NCI-H1105 treated with DMSO at 0.1 percent for 48 hours (cell line): ENCODE measurements around the gene PREX1.

Experiments
- DNase-seq: peaks from one replicate; lab custom pipeline; 2025; lab: John Stamatoyannopoulos, UW

Gene PREX1

DNA sequence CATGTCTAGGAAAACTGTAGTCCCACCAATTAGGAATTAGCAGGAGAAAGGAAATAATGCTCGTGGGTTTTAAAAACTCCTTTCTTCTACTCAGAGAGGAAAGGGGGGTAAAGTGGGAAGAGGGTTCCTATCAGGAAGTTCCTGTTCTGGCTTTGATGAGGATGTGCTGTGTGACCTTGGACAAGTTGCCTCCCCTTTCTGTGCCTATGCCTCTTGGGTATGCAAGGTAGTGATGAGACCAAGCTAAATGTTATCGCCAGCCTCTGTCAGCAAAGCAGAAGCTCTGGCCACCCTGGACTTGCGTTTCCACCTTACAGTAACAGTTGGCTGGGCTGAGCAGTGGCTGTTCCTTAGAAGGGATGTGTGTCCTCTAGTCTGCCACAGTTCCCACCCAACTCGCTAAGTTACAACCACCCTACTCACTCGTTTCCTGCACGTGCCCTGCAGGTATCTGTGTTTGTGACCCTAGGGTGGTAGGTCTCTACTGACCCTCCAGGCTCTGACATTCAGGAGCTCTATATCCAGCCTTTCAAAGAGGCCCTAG is 110.0 kb downstream of the PREX1 start:
- DNase-seq = no peak

DNA sequence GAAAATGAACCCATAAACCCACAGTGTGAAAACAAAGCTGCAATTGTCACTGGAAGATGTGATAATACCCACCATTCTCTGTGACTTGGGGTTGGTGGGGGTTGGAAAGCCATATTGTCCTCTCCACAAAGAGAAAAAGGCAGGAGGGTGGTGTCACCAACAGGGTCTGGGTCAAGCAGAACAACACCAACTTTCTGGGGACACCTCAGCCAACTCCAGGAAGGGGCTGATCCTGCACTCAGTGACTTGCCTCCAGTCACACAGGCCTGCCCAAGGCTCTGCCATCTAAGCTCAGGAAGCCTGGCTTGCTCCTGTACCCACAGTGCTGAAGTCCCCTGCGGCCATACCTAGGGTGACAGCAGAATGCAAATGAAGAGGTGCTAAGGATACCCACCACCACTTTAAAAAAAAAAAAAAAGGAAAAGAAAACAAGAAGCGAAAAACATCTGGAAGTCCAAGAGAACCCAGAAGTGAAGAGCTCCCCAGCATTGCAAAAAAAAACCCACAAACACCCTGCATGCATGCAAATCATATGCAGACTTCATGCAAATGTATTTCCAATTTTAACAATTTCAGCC is 110.6 kb downstream of the PREX1 start:
- no peak for DNase-seq

DNA sequence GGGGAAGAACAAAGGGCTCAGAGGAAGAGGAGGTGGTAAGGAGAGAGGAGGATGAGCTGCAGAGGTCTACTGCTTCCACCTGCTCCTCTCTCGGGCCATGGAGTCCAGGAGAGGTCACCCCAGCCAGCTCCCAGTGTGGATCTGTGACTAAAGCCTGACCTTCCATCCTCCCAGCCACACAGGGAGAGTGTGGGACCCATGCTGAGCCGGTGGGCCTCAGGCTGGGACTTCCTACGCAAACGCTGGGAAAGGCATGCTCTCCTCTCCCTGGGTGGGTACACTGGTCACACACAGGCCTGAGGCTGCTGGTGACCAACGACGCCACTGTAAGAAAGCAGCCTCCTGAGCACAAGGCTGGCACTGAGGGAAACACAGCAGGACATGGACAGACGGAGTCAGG is 111.3 kb downstream of the PREX1 start:
- no peak for DNase-seq

DNA sequence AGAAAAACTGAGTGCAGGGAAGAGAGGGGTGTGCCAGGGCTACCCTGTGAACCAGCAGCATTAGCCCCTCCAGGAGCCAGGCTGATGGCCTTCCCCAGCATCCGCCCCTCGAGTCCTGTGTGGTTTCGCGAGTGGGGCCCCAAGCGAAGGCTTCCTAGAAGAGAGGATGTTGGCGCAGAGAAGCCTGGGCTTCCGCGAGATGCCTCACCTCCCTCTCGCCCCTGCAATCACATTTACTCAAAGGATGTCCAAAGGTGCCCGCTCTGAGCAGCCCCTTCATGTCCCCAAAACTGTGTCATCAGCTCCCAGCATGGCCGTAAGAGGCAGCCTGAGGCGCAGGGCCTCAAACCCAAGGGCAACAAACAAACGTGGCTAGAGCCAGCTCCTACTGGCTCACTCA is 111.7 kb downstream of the PREX1 start:
- DNase-seq = no peak

DNA sequence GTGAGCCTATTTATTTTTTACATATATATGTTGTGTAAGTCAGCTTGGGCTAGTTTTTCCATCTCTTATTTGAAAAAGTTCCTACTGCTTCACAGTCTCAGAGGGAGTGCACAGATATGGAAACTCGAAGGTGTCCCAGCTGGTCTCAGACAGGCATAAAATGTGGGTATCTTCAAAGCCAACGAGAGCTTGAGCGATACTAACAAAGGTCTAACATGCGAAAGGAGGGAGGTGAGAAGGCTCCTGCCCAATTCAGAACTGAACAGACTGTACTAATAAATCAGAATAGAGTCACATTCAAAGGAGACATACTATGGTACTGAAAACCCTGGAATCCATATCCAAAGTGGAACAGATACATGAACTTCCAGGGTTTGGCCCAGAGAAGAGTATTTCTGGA is 113.0 kb downstream of the PREX1 start:
- DNase-seq = no peak

DNA sequence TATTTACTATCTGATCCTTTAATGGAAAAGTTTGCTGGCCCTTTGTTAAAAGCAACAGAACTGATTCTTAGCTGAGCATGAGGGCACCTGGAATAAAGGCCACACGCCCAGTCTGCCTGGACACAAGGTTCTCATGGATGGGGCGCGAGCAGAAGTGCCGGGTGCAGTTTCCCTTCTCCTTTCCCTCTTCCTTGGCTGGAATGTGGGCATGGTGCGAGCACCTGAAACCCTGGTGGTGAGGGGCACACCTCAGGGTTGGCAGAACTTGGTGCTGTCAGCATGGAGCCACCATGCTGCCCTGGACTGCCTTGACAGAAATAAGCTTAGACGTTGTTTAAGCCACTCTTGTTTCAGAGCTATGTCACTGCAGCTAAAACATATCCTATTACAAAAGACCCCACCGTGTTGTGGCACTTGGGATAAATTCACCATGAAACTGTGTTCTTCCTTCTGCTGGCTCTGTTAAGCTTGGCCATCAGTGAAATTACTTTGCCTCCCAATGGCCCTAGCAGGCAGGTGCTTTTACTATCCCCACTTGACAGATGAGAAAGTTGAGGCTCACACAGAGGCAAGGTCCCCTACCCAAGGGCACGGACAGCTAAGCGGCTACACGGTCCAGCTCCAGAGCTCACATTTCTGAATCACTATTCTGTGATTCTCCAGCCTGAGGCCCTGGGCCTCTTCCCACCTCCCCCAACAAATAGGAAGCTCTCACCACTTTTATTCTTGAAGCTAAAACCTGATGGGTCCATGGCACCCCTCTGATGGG is 115.9 kb downstream of the PREX1 start:
- no peak for DNase-seq

DNA sequence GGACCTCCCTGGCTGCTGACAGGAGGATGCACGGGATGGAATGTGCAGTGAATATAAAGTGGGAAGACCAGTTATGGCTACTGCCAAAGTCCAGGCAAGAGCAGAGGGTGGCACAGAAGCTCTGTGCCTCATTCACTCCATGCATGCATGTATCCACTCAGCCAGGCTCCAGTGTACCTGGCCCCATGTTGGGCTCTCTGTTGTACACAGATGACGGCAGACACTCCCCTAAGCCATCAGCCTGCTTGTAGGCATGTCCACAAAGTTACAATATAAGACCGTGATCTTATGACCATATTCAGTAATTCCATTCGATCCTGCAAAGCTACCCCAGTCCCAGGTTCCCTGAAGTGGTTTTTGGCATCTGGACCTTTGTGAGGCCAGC is 116.8 kb downstream of the PREX1 start:
- DNase-seq = no peak

DNA sequence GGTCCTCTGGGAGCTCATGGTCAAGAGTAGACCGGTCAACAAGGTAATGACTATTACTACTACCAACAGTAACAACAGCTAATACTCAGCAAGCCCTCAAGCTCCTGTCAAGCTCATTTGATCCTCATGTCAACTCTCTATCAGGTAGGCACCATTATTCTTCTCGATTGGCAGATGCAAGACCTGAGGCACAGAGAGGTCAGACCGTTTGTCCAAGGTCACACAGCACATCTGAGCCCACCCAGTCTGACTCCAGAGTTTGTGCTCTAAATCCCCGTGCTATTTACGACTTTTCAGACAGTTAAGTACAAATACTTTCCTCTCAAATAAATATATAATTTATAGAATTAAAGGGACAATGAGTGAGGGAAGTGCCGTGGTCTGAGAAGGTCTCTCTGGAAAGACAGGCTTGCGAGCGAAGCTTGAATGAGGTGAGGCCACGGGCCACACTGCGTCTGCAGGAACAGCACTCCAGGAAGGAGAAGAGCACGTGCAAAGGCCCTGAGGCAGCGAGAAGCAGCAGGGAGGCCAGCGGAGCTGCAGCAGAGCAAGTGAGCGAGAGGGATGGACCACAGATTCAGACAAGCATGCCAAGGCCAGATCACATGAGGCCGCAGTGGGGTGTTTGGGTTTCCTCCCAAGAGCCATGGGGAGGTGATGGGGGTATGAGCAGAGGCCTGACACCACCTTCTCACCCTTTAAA is 117.3 kb downstream of the PREX1 start:
- DNase-seq = no peak

DNA sequence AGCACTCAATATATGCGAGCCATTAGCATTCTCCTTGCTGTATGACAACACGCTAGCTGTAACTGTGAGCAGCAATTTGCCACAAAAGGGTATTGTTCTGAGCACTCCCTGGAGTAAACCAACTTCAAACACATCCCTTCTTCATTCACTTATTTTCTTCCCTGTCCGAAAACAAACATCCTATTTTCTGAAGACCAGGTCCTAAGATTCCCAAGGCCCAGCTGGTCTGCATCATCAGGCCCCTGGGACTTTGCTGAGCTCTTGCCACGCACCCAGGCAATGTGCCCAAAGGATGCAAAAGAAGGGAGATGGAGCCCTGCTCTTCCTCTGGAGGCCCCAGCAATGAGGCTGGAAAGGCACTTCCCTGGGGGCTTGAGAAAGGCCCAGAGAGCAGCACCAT is 118.1 kb downstream of the PREX1 start:
- DNase-seq = no peak

DNA sequence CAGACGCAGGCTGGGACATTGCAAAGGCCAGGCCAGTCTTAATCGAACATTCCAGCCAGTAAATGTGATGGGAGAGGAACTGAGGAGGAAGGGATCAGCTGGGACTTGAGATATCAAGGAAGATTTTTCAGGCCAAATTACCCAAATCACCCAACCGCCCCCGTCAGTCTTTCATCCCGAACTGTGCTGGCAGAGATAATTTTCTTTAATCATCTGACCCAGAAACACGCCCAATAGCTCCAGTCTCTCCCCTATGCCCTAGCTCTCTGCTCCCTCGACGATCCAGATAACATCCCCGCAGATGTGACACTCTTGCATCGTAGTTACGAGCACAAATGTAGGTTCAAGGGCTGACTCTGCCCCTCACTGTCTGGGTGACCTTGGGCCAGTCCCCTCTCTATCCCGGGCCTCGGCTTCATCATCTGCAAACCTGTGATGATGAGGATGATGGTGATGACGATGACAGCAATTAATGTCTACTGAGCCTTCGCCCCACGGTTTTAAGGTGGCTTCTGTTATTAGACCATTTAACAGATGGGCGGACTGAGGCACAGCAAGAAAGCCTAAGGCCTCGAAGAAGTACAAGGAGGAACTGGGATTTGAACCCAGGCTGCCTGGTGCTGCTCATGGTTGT is 118.6 kb downstream of the PREX1 start:
- no peak for DNase-seq

DNA sequence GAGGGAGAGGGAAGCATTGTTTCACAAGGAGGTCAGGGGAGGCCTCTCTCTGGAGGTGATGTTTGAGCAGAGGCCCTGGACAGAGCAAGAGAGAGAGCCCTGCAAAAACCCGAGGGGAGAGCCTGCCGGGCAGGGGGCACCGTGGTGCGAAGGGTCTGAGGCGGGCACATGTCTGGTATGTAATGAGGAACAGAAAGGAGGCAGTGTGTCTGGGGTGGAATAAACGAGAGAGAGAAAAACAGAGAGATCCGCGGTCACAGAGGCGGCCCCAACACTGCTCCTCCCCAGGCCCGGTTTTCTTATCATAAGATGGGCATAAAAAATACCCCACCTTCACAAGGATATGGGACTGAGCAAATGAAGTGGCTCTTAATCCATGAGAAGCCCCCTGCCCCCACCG is 119.2 kb downstream of the PREX1 start:
- no peak for DNase-seq

DNA sequence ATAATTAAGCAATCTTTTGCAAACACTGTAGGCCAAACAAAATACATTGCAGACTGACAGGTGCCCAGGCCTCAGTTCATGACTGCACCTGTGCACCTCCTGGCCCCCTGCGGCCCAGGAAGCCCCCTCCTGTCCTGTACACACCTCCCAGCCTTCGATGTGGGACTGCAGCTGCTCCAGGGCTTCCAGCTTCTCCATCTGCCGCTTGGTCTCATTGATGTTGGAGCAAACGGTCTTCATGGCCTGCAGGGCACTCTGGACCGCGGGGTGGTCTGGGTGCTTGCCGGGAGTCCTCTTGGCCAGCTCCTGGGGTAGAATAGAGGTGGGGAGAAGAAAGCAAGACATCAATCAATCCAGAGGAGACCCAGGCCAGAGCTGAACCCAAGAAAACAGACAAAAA is 119.7 kb downstream of the PREX1 start:
- no peak for DNase-seq

DNA sequence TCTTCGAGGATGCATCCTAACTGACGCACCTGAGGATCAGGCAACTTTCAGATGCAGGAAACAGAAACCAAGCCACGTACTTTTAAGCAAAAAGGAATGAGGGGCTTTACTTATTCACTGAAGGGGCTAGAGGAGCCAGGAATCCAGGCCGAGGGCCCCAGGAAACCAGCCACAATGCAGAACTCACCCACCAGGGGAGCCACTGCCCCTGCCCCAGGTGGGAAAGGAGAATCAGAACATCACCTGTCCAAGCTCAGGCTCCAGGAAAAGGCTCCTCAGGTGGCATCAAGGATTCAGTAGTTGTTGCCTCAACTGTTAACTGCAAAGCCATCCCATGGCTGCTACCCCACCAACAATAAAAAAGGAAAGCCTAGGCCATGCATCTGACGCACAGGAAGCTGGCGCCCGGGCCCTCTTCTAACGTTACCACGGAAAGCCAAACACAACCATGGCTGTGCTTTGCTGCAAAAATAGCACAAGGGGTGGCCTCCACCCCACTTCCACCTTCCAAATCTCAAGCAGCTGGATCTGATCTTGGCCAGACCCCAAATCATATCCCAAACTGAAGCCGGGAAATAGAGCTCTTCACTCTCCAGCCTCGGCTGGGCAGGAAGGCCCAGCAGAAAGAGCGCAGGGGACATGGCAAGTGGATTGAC is 121.0 kb downstream of the PREX1 start:
- DNase-seq = no peak

DNA sequence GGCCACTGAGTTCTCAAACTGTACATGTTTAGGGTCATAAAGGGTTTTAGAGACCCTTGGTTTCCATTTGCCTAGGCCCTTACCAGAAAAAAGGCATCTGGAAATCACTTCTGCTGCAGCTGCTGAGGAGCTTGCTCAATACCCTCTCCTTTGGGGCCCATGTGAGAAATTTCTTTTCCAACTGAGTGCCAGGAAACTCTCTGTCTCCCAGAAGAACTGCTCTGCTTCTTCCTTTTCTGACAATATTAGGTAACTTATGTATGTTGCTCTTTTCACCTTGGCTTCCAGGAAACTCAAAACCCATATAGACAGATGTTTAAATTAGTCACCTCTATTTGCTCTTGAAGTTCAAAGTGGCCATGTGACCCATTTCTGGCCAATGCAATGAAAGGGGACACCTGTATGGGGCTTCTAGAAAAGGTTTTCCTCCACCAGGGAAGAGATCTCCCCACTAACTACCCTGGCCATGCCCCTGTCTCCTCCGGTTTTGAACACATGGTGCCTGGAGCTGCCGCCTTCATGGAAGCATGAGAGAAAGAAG is 121.6 kb downstream of the PREX1 start:
- no peak for DNase-seq

DNA sequence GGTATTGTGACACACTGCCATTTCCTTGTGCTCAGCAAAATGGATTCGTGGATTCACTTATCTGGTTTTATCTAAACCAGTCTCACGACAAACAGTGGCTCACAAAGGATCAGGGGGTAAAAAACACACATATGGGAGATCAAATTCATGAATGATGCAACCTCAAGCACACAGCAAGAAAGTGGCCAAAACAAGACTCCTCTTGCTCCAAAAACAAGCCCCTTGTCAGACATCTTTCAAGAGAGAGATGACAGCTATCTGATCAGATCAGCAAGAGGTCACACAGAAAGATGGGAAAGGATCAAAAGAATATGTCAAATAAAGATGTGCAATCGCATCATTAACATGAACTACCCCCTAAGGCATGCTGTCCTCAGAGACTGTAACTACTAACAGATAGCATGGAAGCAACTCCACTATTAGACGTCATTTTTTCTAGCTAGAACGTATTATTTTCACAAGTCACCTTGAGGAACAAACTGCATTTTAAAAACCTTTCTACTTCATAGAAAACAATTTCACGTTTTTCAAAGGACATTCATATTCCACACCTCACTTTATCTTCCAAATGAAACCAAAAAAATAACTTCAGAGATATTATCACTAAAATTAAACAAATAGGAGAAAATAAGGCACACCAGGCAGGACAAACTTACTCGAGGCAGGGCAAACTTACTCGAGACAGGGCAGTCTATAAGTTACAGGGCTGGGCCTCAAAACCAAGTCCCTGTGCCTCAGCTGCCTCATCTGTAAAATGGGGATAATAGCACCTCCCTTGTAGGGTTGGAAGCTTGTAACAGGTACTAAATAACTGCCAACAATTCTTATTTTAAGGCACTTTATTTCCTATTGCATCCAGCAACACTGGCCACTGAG is 122.3 kb downstream of the PREX1 start:
- DNase-seq = no peak

DNA sequence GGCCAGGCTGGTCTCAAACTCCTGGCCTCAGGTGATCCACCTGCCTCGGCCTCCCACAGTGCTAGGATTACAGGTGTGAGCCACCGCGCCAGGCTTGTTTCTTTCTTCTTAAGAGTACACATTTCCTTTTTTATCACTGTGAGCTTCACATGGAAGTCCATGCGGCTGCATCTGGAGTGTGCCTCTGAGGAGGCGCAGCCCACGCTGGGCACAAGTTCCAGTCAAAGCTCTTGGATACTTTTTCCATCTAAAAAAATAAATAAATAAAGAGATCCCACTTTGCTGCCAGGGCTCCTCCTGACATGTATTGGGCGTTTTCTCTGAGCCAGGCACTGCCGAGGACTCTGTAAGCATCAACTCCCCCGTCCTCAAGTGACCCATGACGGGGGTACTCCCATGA is 123.0 kb downstream of the PREX1 start:
- DNase-seq = no peak

DNA sequence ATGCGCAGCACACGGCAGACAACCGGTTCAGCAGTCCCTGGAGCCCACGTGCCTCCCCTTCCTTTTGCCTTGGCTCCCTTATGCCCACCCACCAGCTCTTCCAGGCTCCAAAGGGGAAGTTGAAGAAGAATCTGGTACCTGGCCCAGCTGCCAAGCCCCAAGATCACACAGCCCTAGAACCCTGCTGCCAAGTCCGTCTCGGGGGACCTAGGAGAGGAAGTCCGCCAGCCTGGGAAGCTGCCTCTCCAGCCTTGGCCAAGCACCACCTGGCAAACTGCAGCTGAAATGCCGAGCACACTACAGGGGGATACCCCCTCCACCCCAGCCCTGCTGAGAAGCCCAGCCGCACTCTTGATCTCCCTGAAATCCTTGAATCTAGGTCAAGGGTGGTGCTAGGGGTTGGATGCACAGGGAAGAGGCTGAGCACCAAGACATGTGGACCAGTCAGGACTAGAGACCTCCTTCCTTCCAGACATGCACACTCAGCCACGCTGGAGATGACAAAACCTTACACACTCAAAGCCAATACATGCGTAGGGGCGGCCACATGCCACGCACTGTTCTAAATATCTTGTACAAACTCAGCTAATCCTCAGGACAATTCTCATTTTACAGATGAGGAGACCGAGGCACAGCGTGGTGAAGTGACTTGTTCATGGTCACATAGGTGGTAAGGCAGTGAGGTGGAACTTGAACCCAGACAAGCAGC is 124.1 kb downstream of the PREX1 start:
- DNase-seq = no peak

DNA sequence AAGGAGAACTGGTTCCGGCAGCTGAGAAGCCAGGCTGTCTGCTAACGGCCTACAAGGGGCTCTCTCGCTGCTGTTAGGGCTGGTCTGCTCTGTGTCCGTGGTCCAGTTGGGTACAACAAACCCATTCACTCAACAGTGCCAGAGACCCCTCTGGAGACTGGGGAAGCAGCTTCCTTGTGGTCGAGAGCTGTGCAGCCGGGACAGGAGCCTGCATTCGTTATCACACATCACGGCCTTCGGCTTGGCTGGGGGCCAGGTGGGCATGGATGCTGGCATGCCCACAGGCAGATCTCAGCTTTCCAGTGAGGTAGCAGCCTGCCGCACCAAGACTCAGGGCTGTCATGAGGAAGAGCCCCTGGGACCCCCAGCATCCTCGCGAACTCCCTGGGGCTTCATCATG is 124.7 kb downstream of the PREX1 start:
- DNase-seq = no peak

DNA sequence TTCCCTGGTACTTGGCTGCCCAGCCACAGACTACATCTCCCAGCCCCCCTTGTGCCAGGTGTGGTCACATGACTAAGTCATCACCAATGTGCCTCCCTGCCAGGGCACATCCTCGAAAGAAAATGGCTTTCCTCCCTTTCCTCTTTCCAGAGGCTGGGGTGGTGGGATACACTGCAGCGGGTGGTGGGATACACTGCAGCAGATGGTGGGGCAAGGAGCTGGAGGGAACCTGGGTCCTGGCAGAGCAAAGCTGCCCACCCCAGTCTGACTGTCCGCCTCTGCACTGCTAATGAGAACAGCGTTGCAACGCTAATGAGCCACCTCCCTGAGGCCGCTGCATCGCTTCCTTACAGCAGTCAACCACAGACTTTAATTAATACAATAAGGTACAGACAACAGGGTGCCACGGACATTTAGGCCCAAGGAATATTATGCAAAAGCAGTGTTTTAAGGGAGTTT is 125.3 kb downstream of the PREX1 start:
- DNase-seq = no peak

DNA sequence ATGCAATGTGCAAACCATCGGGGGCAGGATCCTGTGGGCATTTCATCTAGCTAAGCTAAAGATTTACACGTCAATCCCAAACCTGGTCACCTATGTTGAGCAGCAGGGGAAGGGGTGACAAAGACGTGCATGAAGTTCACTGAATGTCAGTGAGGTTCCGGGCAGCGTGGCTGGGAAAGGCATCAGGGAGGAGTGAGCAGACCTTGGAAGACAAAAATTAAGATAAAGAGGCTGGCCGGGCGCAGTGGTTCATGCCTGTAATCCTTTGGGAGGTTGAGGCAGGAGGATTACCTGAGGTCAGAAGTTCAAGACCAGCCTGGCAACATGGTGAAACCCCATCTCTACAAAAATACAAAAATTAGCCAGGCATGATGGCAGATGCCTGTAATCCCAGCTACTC is 126.1 kb downstream of the PREX1 start:
- DNase-seq = no peak
